Urinary bladder (tissue), 4 donors: Measurements from ENCODE around the gene BAG5. TPM values are rescaled to one million over a fixed set of nuclear protein-coding genes. Genes with fewer than 3 reads are reported as not detected.
A peak's percentile ranks its signal among the peaks of the same experiment; 100 is the strongest.
"Not testable (repeated sequence)": the region's sequence is repeated elsewhere in the genome, so short reads cannot be mapped to it uniquely, and the experiment has no call there.

Source experiments
- DNase-seq: peaks from one replicate; pipeline ENCODE4 v3.0.0-alpha.2; 2015; ENCODE audit errors: extremely low spot score
- H3K27ac ChIP-seq: one replicate; pipeline ENCODE4 v1.5.1; 2013; ENCODE audit warnings: low read depth, mild to moderate bottlenecking, moderate library complexity
- H3K36me3 ChIP-seq: one replicate; pipeline ENCODE4 v1.6.1; 2013; ENCODE audit warnings: mild to moderate bottlenecking, moderate library complexity; ENCODE audit not compliant: insufficient read depth
- H3K4me1 ChIP-seq: one replicate; pipeline ENCODE4 v1.6.1; 2013; ENCODE audit warnings: mild to moderate bottlenecking, moderate library complexity; ENCODE audit not compliant: insufficient read depth
- H3K4me3 ChIP-seq: one replicate; pipeline ENCODE4 v1.5.1; 2013; ENCODE audit warnings: low read depth, low read length
- whole genome bisulfite sequencing: extraction: QIAGEN DNeasy Blood & Tissue Kit; methylation state at CpG from one replicate; pipeline ENCODE4 v1.1.7; 2013; 5-methylcytosine and 5-hydroxymethylcytosine counted together
- polyA plus RNA-seq: library from polyadenylated mRNA; stranded (reverse); fragments of 200-250 nt; gene quantifications from one replicate; pipeline ENCODE4 v1.2.3, GENCODE V29; 2013
- small RNA-seq: library from RNA; depleted of rRNA; stranded (forward); fragments of <200 nt; gene quantifications from one replicate; pipeline ENCODE3, GENCODE V24; 2014
- total RNA-seq: library from RNA; depleted of rRNA; stranded (reverse); fragments of >200 nt; gene quantifications from one replicate; pipeline ENCODE4 v1.2.3, GENCODE V29; 2014
- donor health status: healthy with polysubstance abuse.
- donor health status: healthy.

BAG5 gene
- total and polyA plus RNA-seq, 2 donors, result 18.1 to 29.8 TPM

- DNase-seq, result no peak
- H3K27ac ChIP-seq, result no peak overlapping the region
- no peaks in the 10 kb centered on the region for H3K36me3 ChIP-seq
- 72% methylated on average over 10 of the region's 10 CpGs for WGBS
- no peaks in the 10 kb centered on the region for H3K4me1 ChIP-seq
- no peak overlapping the region for H3K4me3 ChIP-seq
Observed at GRCh38 chr14:103516426-103517173, 45.9 kb downstream of the BAG5 start.

GRCh38 chr14:103514596-103515421 lies 47.6 kb downstream of the BAG5 start:
- Histone ChIP-seq H3K27ac (no peak overlapping the region), H3K4me3 (no peak overlapping the region), H3K36me3 (no peaks in the 10 kb centered on the region), H3K4me1 (no peaks in the 10 kb centered on the region)
- WGBS, result 83% methylated on average over 18 of the region's 18 CpGs
- DNase-seq, result no peak

- peak; percentile 69 for DNase-seq
- WGBS, result 47% methylated on average over 25 of the region's 25 CpGs
- H3K36me3 ChIP-seq, result no peaks in the 10 kb centered on the region
- no peak overlapping the region for H3K4me3 ChIP-seq
- peak overlapping the region; percentile 66 for H3K27ac ChIP-seq
- H3K4me1 ChIP-seq, result no peaks in the 10 kb centered on the region
Observed at GRCh38 chr14:103512701-103513611, 49.5 kb downstream of the BAG5 start.

GRCh38 chr14:103512180-103512579 lies 50.3 kb downstream of the BAG5 start:
- not testable (repeated sequence) for H3K4me1 ChIP-seq, H3K4me3 ChIP-seq, H3K36me3 ChIP-seq, DNase-seq
- 95% methylated on average over 8 of the region's 8 CpGs for WGBS
- peak overlapping the region; percentile 66 for H3K27ac ChIP-seq

GRCh38 chr14:103510724-103511693 lies 51.4 kb downstream of the BAG5 start:
- 86% methylated on average over 26 of the region's 26 CpGs for WGBS
- no peak for DNase-seq
- no peaks in the 10 kb centered on the region for H3K36me3 ChIP-seq

GRCh38 chr14:103509864-103510723 lies 52.4 kb downstream of the BAG5 start:
- Histone ChIP-seq H3K4me3 (no peak overlapping the region), H3K27ac (no peak overlapping the region), H3K36me3 (no peaks in the 10 kb centered on the region), H3K4me1 (no peaks in the 10 kb centered on the region)
- no peak for DNase-seq
- 86% methylated on average over 11 of the region's 11 CpGs for WGBS

More at GRCh38 chr14:103510724-103511693, 51.4 kb downstream of the BAG5 start:
- no peaks in the 10 kb centered on the region for H3K4me1 ChIP-seq
- no peak overlapping the region for H3K27ac ChIP-seq
- H3K4me3 ChIP-seq, result no peak overlapping the region

- H3K4me3 ChIP-seq, result no peak overlapping the region
- H3K27ac ChIP-seq, result no peak overlapping the region
- H3K36me3 ChIP-seq, result peaks cover 4% of the 10 kb centered on the region
- WGBS, result 88% methylated on average over 16 of the region's 16 CpGs
- DNase-seq, result no peak
- no peaks in the 10 kb centered on the region for H3K4me1 ChIP-seq
Observed at GRCh38 chr14:103508521-103509329, 53.7 kb downstream of the BAG5 start.

- H3K4me3 ChIP-seq, result no peak overlapping the region
- peaks cover 4% of the 10 kb centered on the region for H3K36me3 ChIP-seq
- 88% methylated on average over 3 of the region's 3 CpGs for WGBS
- no peak for DNase-seq
- no peaks in the 10 kb centered on the region for H3K4me1 ChIP-seq
- no peak overlapping the region for H3K27ac ChIP-seq
Observed at GRCh38 chr14:103507751-103508150, 54.7 kb downstream of the BAG5 start.

Small RNAs within 50 kb of the gene (small RNA-seq; reads per million reads assigned to genes)
- gene RNU4-68P (not detected), gene RNU7-160P (not detected)

Other genes with a start within 250 kb of the BAG5 start
- gene EIF5, start 228.4 kb downstream of the BAG5 start, total RNA-seq, result 128 TPM
- 177 TPM for gene EIF5, start 228.4 kb downstream of the BAG5 start, polyA plus RNA-seq
- gene MARK3, start 177.2 kb downstream of the BAG5 start, total RNA-seq, result 130 TPM
- 44.4 TPM for gene MARK3, start 177.2 kb downstream of the BAG5 start, polyA plus RNA-seq
- gene CKB, start 39.8 kb downstream of the BAG5 start, total RNA-seq, result 121 TPM
- 1,521 TPM for gene CKB, start 39.8 kb downstream of the BAG5 start, polyA plus RNA-seq
- gene TRMT61A, start 33.5 kb downstream of the BAG5 start, total RNA-seq, result 5.7 TPM
- 35.0 TPM for gene TRMT61A, start 33.5 kb downstream of the BAG5 start, polyA plus RNA-seq
- gene COA8, start 303 bp upstream of the BAG5 start, total RNA-seq, result 37.0 TPM
- gene COA8, start 303 bp upstream of the BAG5 start, polyA plus RNA-seq, result 52.4 TPM
- 162 TPM for gene KLC1, start 66.6 kb upstream of the BAG5 start, total RNA-seq
- 188 TPM for gene KLC1, start 66.6 kb upstream of the BAG5 start, polyA plus RNA-seq
- 10.6 TPM for gene XRCC3, start 152.8 kb upstream of the BAG5 start, total RNA-seq
- 5.4 TPM for gene XRCC3, start 152.8 kb upstream of the BAG5 start, polyA plus RNA-seq
- 49.6 TPM for gene ZFYVE21, start 153.2 kb upstream of the BAG5 start, total RNA-seq
- 210 TPM for gene ZFYVE21, start 153.2 kb upstream of the BAG5 start, polyA plus RNA-seq